A673 (cell line): ENCODE results near the gene KIRREL3. TPM values are rescaled to one million over a fixed set of nuclear protein-coding genes. Genes with fewer than 3 reads are reported as not detected.

Source experiments
- BruUV-seq: library from RNA; stranded (reverse); fragments of 400-500 nt; replicated peaks from 2 replicates; lab custom pipeline; 2021; lab: Mats Ljungman, UMichigan
- CTCF ChIA-PET: fragments of 300-600 bp; sonication (Branson Sonifier 250); formaldehyde crosslinking; loops from one replicate; lab custom pipeline; 2022; ENCODE audit warnings: antibody characterized with exemption; lab: Charles Lee
- POLR2A ChIA-PET: fragments of 300-600 bp; sonication (Branson Sonifier 250); formaldehyde crosslinking; loops from one replicate; lab custom pipeline; 2022; ENCODE audit warnings: antibody characterized with exemption; ENCODE audit not compliant: low non-redundant PET; lab: Charles Lee
- DNase-seq: peaks from one replicate; pipeline ENCODE4 v3.0.0-alpha.2; 2015; ENCODE audit warnings: low spot score
- H3K27ac ChIP-seq: fragments of 200-600 bp; sonication (generic); 2 replicates; pipeline ENCODE4 v1.5.1; 2016; ENCODE audit warnings: mixed run types, low read depth, mild to moderate bottlenecking, mixed read lengths, antibody characterized with exemption, low read length; ENCODE audit not compliant: poor library complexity, severe bottlenecking
- H3K27me3 ChIP-seq: fragments of 200-600 bp; sonication (generic); replicated peaks from 2 replicates; pipeline ENCODE4 v1.6.1; 2017; ENCODE audit warnings: mixed run types, low read depth, mild to moderate bottlenecking, mixed read lengths, antibody characterized with exemption, low read length; ENCODE audit not compliant: insufficient read depth, poor library complexity
- H3K36me3 ChIP-seq: fragments of 200-600 bp; sonication (generic); 2 replicates; pipeline ENCODE4 v1.6.1; 2016; ENCODE audit warnings: mixed run types, mild to moderate bottlenecking, mixed read lengths, antibody characterized with exemption, low read length; ENCODE audit not compliant: insufficient read depth, poor library complexity, severe bottlenecking
- H3K4me1 ChIP-seq: fragments of 200-600 bp; sonication (generic); 2 replicates; pipeline ENCODE4 v1.6.1; 2017; ENCODE audit warnings: mixed run types, mild to moderate bottlenecking, mixed read lengths, antibody characterized with exemption, low read length; ENCODE audit not compliant: insufficient read depth, poor library complexity, severe bottlenecking
- H3K4me3 ChIP-seq: fragments of 200-600 bp; sonication (generic); 2 replicates; pipeline ENCODE4 v1.5.1; 2016; ENCODE audit warnings: low read depth, mixed run types, mild to moderate bottlenecking, mixed read lengths, low read length; ENCODE audit not compliant: poor library complexity, severe bottlenecking
- H3K9me3 ChIP-seq: fragments of 200-600 bp; sonication (generic); 2 replicates; pipeline ENCODE4 v1.6.1; 2016; ENCODE audit warnings: mixed run types, low read depth, mild to moderate bottlenecking, mixed read lengths, antibody characterized with exemption, low read length; ENCODE audit not compliant: poor library complexity, severe bottlenecking
- CTCF ChIP-seq: fragments of 300-800, 200-600 bp; sonication (generic); conservative IDR thresholded peaks from 2 replicates; pipeline ENCODE4 v1.5.1; 2017; ENCODE audit warnings: low read depth, mild to moderate bottlenecking, antibody characterized with exemption, low read length, moderate library complexity, mixed read lengths
- EZH2 ChIP-seq: fragments of 200-600 bp; sonication (generic); IDR thresholded peaks from 2 replicates; pipeline ENCODE4 v1.6.1; 2017; ENCODE audit warnings: borderline replicate concordance, low read depth, mild to moderate bottlenecking, mixed read lengths, antibody characterized with exemption, low read length; ENCODE audit not compliant: poor library complexity, severe bottlenecking
- intact Hi-C: fragments of 100-400 bp; cut with micrococcal nuclease; formaldehyde crosslinking; loops from one replicate; pipeline ENCODE4 v1.10.0; 2022; ENCODE audit not compliant: unreplicated experiment
- total RNA-seq: library from RNA; stranded (reverse); gene quantifications from 2 replicates; pipeline ENCODE4 v1.2.3, GENCODE V29; 2021

KIRREL3 gene
- total RNA-seq, 1 experiment from 2014 or later, result not detected

GRCh38 chr11:126978911-126979310 is 21.7 kb downstream of the KIRREL3 start:
- BruUV-seq, result no TSS peak
- CTCF ChIA-PET, result no interaction called here
- no peaks in the 10 kb centered on the region for H3K9me3 ChIP-seq
- TF ChIP-seq CTCF, result no peak
- no peak for TF ChIP-seq EZH2
- H3K27ac ChIP-seq, result no peak overlapping the region
- POLR2A ChIA-PET, result no interaction called here
- intact Hi-C loops, result no loop called here
- DNase-seq, result no peak
- H3K36me3 ChIP-seq, result no peaks in the 10 kb centered on the region
- no peak overlapping the region for H3K4me3 ChIP-seq
- peaks cover 11% of the 10 kb centered on the region for H3K27me3 ChIP-seq
- H3K4me1 ChIP-seq, result no peaks in the 10 kb centered on the region

GRCh38 chr11:126978165-126978564 is 22.4 kb downstream of the KIRREL3 start:
- Histone ChIP-seq H3K9me3 (no peaks in the 10 kb centered on the region), H3K27me3 (peaks cover 11% of the 10 kb centered on the region), H3K4me3 (no peak overlapping the region), H3K4me1 (no peaks in the 10 kb centered on the region), H3K36me3 (no peaks in the 10 kb centered on the region), H3K27ac (no peak overlapping the region)
- ChIA-PET POLR2A (no interaction called here), CTCF (no interaction called here)
- intact Hi-C loops, result no loop called here
- TF ChIP-seq CTCF, result no peak
- no peak for TF ChIP-seq EZH2
- no peak for DNase-seq
- no TSS peak for BruUV-seq

DNA sequence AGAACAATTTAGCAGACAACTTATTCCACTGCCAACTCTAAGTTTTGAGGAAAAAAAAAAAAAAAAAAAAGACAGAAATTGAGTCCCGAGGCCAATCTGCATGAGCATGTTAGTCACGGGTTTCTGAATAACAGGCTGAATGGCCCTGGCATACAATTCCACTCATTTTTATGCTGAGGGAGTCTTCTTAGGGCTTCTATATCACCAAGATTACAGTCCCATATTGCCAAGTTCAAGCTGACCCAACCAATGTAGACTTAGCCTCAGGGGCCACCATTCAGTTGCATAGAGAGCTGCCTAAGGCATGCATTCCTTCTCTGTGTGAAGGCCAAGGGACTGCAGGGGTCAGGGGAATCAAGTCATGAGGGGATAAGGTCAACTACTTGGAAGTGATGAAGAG is 27.5 kb downstream of the KIRREL3 start:
- no TSS peak for BruUV-seq
- no peak overlapping the region for H3K4me3 ChIP-seq
- ChIA-PET CTCF (no interaction called here), POLR2A (no interaction called here)
- no peak for TF ChIP-seq EZH2
- TF ChIP-seq CTCF, result no peak
- no peak overlapping the region for H3K27ac ChIP-seq
- H3K27me3 ChIP-seq, result peaks cover 19% of the 10 kb centered on the region
- no peaks in the 10 kb centered on the region for H3K9me3 ChIP-seq
- no peaks in the 10 kb centered on the region for H3K36me3 ChIP-seq
- no peaks in the 10 kb centered on the region for H3K4me1 ChIP-seq
- no peak for DNase-seq
- intact Hi-C loops, result no loop called here
